Measurements from ENCODE around the gene LIX1L. TPM values are rescaled to one million over a fixed set of nuclear protein-coding genes. Genes with fewer than 3 reads are reported as not detected.
A peak's percentile ranks its signal among the peaks of the same experiment; 100 is the strongest.

The LIX1L gene
- total and polyA plus RNA-seq, 2 of the 13 experiments (the other 11 are each of a cell fraction or from before 2014, with no cell fraction given), result 8.1 to 24.9 TPM

GRCh38 chr1:145995964-145996432 lies 38.2 kb upstream of the LIX1L start:
- H3K4me1 ChIP-seq (ENCODE audit: insufficient read depth, low read length), result peaks cover 72% of the 10 kb centered on the region
- peak overlapping the region; percentile 97 for H3K4me2 ChIP-seq (ENCODE audit: low read depth, low read length)
- peak overlapping the region; percentile 94 for H3K27ac ChIP-seq (ENCODE audit: extremely low read length, insufficient read depth, low read length)
- POLR2A ChIA-PET, result interaction anchor here (0.7 to 2.9 kb wide), 5 partner anchors 11 to 69 kb away, joined by 3 to 10 read pairs (median 3); partner anchors contain the start of genes ANKRD34A, LIX1L, POLR3GL and RBM8A
- peaks cover 2 to 22% of the 10 kb centered on the region in 2 experiments; a peak in 3 of 5 replicates for H3K36me3 ChIP-seq (replicated peaks in 1 of 2; ENCODE audit: control insufficient read depth in 1 of 2, insufficient read depth in 2 of 2, low read length in 2 of 2)
- no peaks in the 10 kb centered on the region for H3K9me3 ChIP-seq (ENCODE audit: low read length)
- intact Hi-C loops (cut with micrococcal nuclease; ENCODE audit: unreplicated experiment), result no loop called here
- under 1% methylated on average over 13 of the region's 13 CpGs for WGBS (ENCODE audit: low lambda C conversion rate)
- DNase-seq (ENCODE audit: low spot score) (no peak), FAIRE-seq (no peak), ATAC-seq (0 out of 3 replicates have a peak, but pooled peaks have one; percentile 9)
- CTCF ChIA-PET (ENCODE audit: low intra/inter-chr PET ratio, low total read pairs), result interaction anchor here (0.8 kb wide), 1 partner anchor 104 kb away, joined by 4 read pairs; no protein-coding TSS in a partner anchor
- no peak overlapping the region for H2AFZ ChIP-seq (ENCODE audit: low read length)
- H3K9ac ChIP-seq (ENCODE audit: insufficient read depth, low read depth, low read length), result peak overlapping the region; percentile 93
- H3K79me2 ChIP-seq (ENCODE audit: insufficient read depth, low read length), result peaks cover 33% of the 10 kb centered on the region
- no TSS peak for BruUV-seq (replicated peaks)
- in situ Hi-C loops (cut with HindIII; ENCODE audit: extremely low pct_ligation_motif_present, low pct_unique_long_range_greater_than_20kb), result no loop called here
- peak overlapping the region; percentile 68 to 98 (median 91) for H3K4me3 ChIP-seq (replicated peaks in 1 of 3; ENCODE audit: insufficient read depth in 1 of 3, low read depth in 2 of 3, low read length in 3 of 3)
- H4K20me1 ChIP-seq (ENCODE audit: insufficient read depth, low read length), result peaks cover 50% of the 10 kb centered on the region
- no peaks in the 10 kb centered on the region; a peak in 1 of 5 replicates for H3K27me3 ChIP-seq (ENCODE audit: control insufficient read depth in 1 of 2, insufficient read depth in 2 of 2, low read length in 2 of 2)
- TF ChIP-seq PAF1 (CRISPR knock-in tag; IDR thresholded peaks at IDR 0.05) (peak; percentile 85; the same call in 1 of the 2 replicates), ZNF101 (CRISPR knock-in tag; IDR thresholded peaks at IDR 0.05; ENCODE audit: borderline replicate concordance, low read depth) (0 out of 2 replicates have a peak, but pooled peaks have one; percentile 4), NCOR1 (IDR thresholded peaks at IDR 0.05; ENCODE audit: borderline replicate concordance, low read length) (peak; percentile 28; the same call in 1 of the 2 replicates), TOPORS (CRISPR knock-in tag; IDR thresholded peaks at IDR 0.05) (no peak; the same call in 1 of the 2 replicates), RXRB (CRISPR knock-in tag; IDR thresholded peaks at IDR 0.05; ENCODE audit: borderline replicate concordance) (no peak), TBL1XR1 (IDR thresholded peaks at IDR 0.05; ENCODE audit: borderline replicate concordance, low read length, partially characterized antibody) (no peak), ZNF136 (CRISPR knock-in tag; IDR thresholded peaks at IDR 0.05; ENCODE audit: low read depth) (peak; percentile 28; the same call in 1 of the 2 replicates), ATF5 (CRISPR knock-in tag; IDR thresholded peaks at IDR 0.05; ENCODE audit: low read depth) (no peak), KDM1A (CRISPR knock-in tag; IDR thresholded peaks at IDR 0.05) (no peak), FOSL2 (CRISPR knock-in tag; IDR thresholded peaks at IDR 0.05) (no peak), ONECUT2 (CRISPR knock-in tag; IDR thresholded peaks at IDR 0.05) (no peak), ZBTB7A (CRISPR knock-in tag; IDR thresholded peaks at IDR 0.05) (0 out of 2 replicates have a peak, but pooled peaks have one; percentile 31), CCDC6 (CRISPR knock-in tag; IDR thresholded peaks at IDR 0.05) (peak; percentile 14; the same call in 1 of the 2 replicates), SSRP1 (CRISPR knock-in tag; IDR thresholded peaks at IDR 0.05) (peak; percentile 21; the same call in 1 of the 2 replicates)
- TF ChIP-seq, protein P1, sequence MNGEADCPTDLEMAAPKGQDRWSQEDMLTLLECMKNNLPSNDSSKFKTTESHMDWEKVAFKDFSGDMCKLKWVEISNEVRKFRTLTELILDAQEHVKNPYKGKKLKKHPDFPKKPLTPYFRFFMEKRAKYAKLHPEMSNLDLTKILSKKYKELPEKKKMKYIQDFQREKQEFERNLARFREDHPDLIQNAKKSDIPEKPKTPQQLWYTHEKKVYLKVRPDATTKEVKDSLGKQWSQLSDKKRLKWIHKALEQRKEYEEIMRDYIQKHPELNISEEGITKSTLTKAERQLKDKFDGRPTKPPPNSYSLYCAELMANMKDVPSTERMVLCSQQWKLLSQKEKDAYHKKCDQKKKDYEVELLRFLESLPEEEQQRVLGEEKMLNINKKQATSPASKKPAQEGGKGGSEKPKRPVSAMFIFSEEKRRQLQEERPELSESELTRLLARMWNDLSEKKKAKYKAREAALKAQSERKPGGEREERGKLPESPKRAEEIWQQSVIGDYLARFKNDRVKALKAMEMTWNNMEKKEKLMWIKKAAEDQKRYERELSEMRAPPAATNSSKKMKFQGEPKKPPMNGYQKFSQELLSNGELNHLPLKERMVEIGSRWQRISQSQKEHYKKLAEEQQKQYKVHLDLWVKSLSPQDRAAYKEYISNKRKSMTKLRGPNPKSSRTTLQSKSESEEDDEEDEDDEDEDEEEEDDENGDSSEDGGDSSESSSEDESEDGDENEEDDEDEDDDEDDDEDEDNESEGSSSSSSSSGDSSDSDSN (CRISPR knock-in tag; IDR thresholded peaks at IDR 0.05), result 0 out of 2 replicates have a peak, but pooled peaks have one; percentile 24
- TF ChIP-seq, protein P2, sequence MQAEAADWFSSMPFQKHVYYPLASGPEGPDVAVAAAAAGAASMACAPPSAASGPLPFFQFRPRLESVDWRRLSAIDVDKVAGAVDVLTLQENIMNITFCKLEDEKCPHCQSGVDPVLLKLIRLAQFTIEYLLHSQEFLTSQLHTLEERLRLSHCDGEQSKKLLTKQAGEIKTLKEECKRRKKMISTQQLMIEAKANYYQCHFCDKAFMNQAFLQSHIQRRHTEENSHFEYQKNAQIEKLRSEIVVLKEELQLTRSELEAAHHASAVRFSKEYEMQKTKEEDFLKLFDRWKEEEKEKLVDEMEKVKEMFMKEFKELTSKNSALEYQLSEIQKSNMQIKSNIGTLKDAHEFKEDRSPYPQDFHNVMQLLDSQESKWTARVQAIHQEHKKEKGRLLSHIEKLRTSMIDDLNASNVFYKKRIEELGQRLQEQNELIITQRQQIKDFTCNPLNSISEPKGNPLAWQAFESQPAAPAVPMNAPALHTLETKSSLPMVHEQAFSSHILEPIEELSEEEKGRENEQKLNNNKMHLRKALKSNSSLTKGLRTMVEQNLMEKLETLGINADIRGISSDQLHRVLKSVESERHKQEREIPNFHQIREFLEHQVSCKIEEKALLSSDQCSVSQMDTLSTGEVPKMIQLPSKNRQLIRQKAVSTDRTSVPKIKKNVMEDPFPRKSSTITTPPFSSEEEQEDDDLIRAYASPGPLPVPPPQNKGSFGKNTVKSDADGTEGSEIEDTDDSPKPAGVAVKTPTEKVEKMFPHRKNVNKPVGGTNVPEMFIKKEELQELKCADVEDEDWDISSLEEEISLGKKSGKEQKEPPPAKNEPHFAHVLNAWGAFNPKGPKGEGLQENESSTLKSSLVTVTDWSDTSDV (CRISPR knock-in tag; IDR thresholded peaks at IDR 0.05), result peak; percentile 9; the same call in 1 of the 2 replicates
- TF ChIP-seq, protein P3, sequence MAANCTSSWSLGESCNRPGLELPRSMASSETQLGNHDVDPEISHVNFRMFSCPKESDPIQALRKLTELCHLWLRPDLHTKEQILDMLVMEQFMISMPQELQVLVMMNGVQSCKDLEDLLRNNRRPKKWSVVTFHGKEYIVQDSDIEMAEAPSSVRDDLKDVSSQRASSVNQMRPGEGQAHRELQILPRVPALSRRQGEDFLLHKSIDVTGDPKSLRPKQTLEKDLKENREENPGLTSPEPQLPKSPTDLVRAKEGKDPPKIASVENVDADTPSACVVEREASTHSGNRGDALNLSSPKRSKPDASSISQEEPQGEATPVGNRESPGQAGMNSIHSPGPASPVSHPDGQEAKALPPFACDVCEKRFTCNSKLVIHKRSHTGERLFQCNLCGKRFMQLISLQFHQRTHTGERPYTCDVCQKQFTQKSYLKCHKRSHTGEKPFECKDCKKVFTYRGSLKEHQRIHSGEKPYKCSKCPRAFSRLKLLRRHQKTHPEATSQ (CRISPR knock-in tag; IDR thresholded peaks at IDR 0.05; ENCODE audit: borderline replicate concordance), result 0 out of 2 replicates have a peak, but pooled peaks have one; percentile 1

All from HepG2 (cell line).